Measurements from ENCODE around the gene E2F4. TPM values are rescaled to one million over a fixed set of nuclear protein-coding genes. Genes with fewer than 3 reads are reported as not detected.

E2F4 gene
- total and polyA plus RNA-seq, 5 donors: 33.9 to 42.5 (median 39.7) TPM

- no peak for ATAC-seq
- peaks cover 3% of the 10 kb centered on the region for H3K4me1 ChIP-seq (ENCODE audit: control insufficient read depth, insufficient read depth, low read length)
- 42% methylated on average over 5 of the region's 5 CpGs for WGBS
Measured at GRCh38 chr16:67186550-67186950, 5.4 kb upstream of the E2F4 start.

DNA sequence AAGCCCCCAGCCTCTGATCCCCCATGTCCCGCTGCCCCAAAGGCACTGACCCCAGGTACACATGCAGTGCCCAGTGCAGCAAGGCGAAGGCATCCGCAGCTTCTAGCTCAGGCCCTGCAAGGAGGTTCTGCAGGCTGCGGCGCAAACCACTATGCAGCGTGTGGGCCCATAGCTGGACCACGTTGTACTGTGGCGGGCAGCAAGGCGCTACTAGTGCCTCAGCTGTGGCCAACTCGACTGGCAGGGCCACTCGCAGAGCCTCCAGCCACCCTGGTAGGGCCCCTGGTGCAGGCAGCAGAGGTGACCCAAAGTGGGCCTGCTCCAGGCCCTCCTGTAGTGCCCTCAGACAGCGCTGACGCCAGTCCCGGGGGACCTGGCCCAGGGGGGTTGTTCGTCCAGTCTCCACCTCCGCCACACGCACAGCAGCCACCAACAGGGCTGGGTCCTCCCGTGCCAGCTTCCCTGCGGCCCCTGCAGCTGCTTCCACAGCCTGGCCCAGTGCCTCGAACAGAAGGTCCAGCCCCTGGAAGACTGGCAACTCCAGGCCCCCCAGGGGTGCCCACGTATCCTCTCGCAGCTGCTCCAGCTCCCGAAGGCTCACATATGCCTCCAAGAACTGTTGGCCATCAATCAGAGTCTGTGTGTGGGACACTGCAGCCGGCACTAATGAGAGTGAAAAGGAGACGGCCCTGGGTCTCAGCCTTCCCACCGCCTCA is 4.6 kb upstream of the E2F4 start:
- H3K4me3 ChIP-seq (ENCODE audit: low read length): no peak overlapping the region
- intact Hi-C loops (cut with DNase I): no loop called here
- no peak for ATAC-seq
- H3K9me3 ChIP-seq (ENCODE audit: control insufficient read depth, low read length): no peaks in the 10 kb centered on the region
- WGBS: 81% methylated on average over 26 of the region's 26 CpGs
- no peak overlapping the region for H3K27ac ChIP-seq (ENCODE audit: low read length)
- no peaks in the 10 kb centered on the region for H3K27me3 ChIP-seq (ENCODE audit: control insufficient read depth, insufficient read depth)
- DNase-seq: peak in 1 of 3 donors; percentile 66
- H3K4me1 ChIP-seq (ENCODE audit: control insufficient read depth, insufficient read depth, low read length): peaks cover 3% of the 10 kb centered on the region

More at GRCh38 chr16:67186550-67186950, 5.4 kb upstream of the E2F4 start:
- no peak overlapping the region for H3K4me3 ChIP-seq (ENCODE audit: low read length)
- H3K9me3 ChIP-seq (ENCODE audit: control insufficient read depth, low read length): no peaks in the 10 kb centered on the region
- intact Hi-C loops (cut with DNase I): no loop called here
- H3K27me3 ChIP-seq (ENCODE audit: control insufficient read depth, insufficient read depth): no peaks in the 10 kb centered on the region
- H3K27ac ChIP-seq (ENCODE audit: low read length): no peak overlapping the region
- DNase-seq: peak in 1 of 3 donors; percentile 33

- intact Hi-C loops (cut with DNase I): no loop called here
- Histone ChIP-seq H3K4me3 (ENCODE audit: low read length) (no peak overlapping the region), H3K27me3 (ENCODE audit: control insufficient read depth, insufficient read depth) (no peaks in the 10 kb centered on the region), H3K27ac (ENCODE audit: low read length) (no peak overlapping the region), H3K9me3 (ENCODE audit: control insufficient read depth, low read length) (no peaks in the 10 kb centered on the region), H3K4me1 (ENCODE audit: control insufficient read depth, insufficient read depth, low read length) (peaks cover 7% of the 10 kb centered on the region)
- ATAC-seq (no peak), DNase-seq (no peak)
- WGBS: 66% methylated on average over 4 of the region's 4 CpGs
Measured at GRCh38 chr16:67188323-67188722, 3.6 kb upstream of the E2F4 start.

DNA sequence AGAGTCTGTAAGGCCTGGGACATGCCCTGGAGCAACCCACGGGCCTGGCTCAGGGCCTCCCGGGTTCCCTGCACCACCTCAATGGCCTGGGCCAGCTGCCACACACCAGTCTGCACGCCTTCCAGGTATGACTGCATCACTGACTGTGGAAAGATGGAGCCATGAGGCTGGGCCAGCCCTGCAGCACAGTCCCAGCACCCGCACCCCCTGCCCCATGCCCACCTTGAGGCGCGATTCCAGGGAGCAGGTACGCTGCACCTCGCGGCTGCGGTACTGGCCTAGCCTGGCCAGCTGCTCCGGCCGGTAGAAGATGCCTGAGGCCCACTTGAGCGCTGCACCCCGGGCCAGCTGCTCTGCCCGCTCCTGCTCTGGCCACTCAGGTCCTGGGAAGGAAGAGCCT is 3.2 kb upstream of the E2F4 start:
- peaks cover 7% of the 10 kb centered on the region for H3K4me1 ChIP-seq (ENCODE audit: control insufficient read depth, insufficient read depth, low read length)
- peak in 1 of 3 donors; percentile 53 for DNase-seq
- intact Hi-C loops (cut with DNase I): no loop called here
- H3K4me3 ChIP-seq (ENCODE audit: low read length): no peak overlapping the region
- no peaks in the 10 kb centered on the region for H3K9me3 ChIP-seq (ENCODE audit: control insufficient read depth, low read length)
- 92% methylated on average over 15 of the region's 15 CpGs for WGBS
- ATAC-seq: no peak
- no peaks in the 10 kb centered on the region for H3K27me3 ChIP-seq (ENCODE audit: control insufficient read depth, insufficient read depth)
- no peak overlapping the region for H3K27ac ChIP-seq (ENCODE audit: low read length)

DNA sequence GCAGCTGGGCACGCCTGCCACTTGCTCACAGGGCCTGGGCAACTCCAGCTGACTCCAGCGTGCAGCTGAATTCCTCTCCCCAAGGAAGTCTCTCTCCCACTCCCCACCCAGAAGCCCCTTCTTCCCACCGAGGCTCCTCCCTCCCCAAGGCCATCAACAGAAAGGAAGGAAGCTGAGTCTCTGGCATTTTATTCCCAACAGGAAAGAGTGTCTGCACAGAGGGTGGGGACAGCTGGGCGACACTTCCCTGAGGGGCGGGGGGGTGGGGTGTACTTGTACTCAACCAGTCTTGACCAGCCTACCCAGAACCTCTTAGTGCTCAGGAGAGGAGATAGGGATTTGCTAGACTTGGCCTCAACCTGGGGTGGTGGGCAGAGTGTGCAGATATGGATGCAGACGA is 1.9 kb upstream of the E2F4 start, which contains the start of gene EXOC3L1:
TSS of gene EXOC3L1 (minus strand) at position 96 of the 400 bp plus-strand sequence. CDS start 460 bp downstream, outside the sequence.
- ATAC-seq (no peak), DNase-seq (peak in 1 of 3 donors; percentile 30)
- WGBS: 29% methylated on average over 6 of the region's 6 CpGs
- H3K4me3 ChIP-seq (ENCODE audit: low read length): peak within 1 kb of the TSS; percentile 21
- H3K27me3 ChIP-seq (ENCODE audit: control insufficient read depth, insufficient read depth): no peaks in the 10 kb centered on the region
- peaks cover 5% of the 10 kb centered on the region for H3K4me1 ChIP-seq (ENCODE audit: control insufficient read depth, insufficient read depth, low read length)
- intact Hi-C loops (cut with DNase I): loop anchor here in 1 of 4 donors (5.0 kb wide), 1 partner anchor 37 kb away; the partner anchor contains the start of gene TMEM208
- no peaks in the 10 kb centered on the region for H3K9me3 ChIP-seq (ENCODE audit: control insufficient read depth, low read length)
- H3K27ac ChIP-seq (ENCODE audit: low read length): peak within 1 kb of the TSS; percentile 5

- intact Hi-C loops (cut with DNase I): loop anchor here in 1 of 4 donors (5.0 kb wide), 1 partner anchor 37 kb away; the partner anchor contains the start of gene TMEM208
- Histone ChIP-seq H3K4me1 (ENCODE audit: control insufficient read depth, insufficient read depth, low read length) (peaks cover 5% of the 10 kb centered on the region), H3K4me3 (ENCODE audit: low read length) (peak overlapping the region; percentile 21), H3K27ac (ENCODE audit: low read length) (peak overlapping the region; percentile 5), H3K27me3 (ENCODE audit: control insufficient read depth, insufficient read depth) (no peaks in the 10 kb centered on the region), H3K9me3 (ENCODE audit: control insufficient read depth, low read length) (no peaks in the 10 kb centered on the region)
- no peak for DNase-seq
- 66% methylated on average over 13 of the region's 13 CpGs for WGBS
- no peak for ATAC-seq
Measured at GRCh38 chr16:67190448-67191399, 1.2 kb upstream of the E2F4 start.

- Histone ChIP-seq H3K9me3 (ENCODE audit: control insufficient read depth, low read length) (no peaks in the 10 kb centered on the region), H3K4me1 (ENCODE audit: control insufficient read depth, insufficient read depth, low read length) (peaks cover 5% of the 10 kb centered on the region), H3K27me3 (ENCODE audit: control insufficient read depth, insufficient read depth) (no peaks in the 10 kb centered on the region), H3K27ac (ENCODE audit: low read length) (no peak overlapping the region), H3K4me3 (ENCODE audit: low read length) (peak overlapping the region; percentile 5)
- ATAC-seq: peak in 1 of 2 donors; percentile 2
- intact Hi-C loops (cut with DNase I): loop anchor here in 1 of 4 donors (5.0 kb wide), 1 partner anchor 36 kb away; the partner anchor contains the start of gene TMEM208
- 26% methylated on average over 9 of the region's 9 CpGs for WGBS
- no peak for DNase-seq
Measured at GRCh38 chr16:67191411-67191994, 452 bp upstream of the E2F4 start.

GRCh38 chr16:67192781-67193361 is 916 bp downstream of the E2F4 start:
- Histone ChIP-seq H3K9me3 (ENCODE audit: control insufficient read depth, low read length) (no peaks in the 10 kb centered on the region), H3K27ac (ENCODE audit: low read length) (no peak overlapping the region), H3K27me3 (ENCODE audit: control insufficient read depth, insufficient read depth) (no peaks in the 10 kb centered on the region), H3K4me3 (ENCODE audit: low read length) (peak overlapping the region; percentile 94), H3K4me1 (ENCODE audit: control insufficient read depth, insufficient read depth, low read length) (peaks cover 5% of the 10 kb centered on the region)
- WGBS: 25% methylated on average over 17 of the region's 17 CpGs
- intact Hi-C loops (cut with DNase I): loop anchor here in 1 of 4 donors (5.0 kb wide), 1 partner anchor 34 kb away; the partner anchor contains the start of gene TMEM208
- DNase-seq (peak in 1 of 3 donors; percentile 50), ATAC-seq (peak in 1 of 2 donors; percentile 14)

DNA sequence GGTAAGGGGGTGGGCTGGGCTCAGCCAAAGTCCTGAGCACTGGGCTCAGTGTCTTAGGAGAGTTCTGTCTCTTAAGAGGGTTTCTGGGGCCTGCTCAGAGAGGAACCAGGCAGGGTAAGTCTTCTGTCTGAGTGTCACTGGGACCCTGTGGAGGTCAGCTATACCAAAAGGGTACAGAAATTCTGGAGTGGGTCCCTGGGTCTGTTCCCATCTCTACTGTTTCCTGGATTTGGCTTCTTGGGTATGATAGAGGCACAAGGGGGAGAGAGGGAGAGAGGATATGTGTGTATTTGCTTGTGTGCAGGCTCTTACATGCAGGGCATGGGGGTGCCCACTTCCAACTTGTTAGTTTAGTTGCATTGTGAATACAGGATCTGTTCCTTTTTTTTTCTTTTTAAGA is 1.6 kb downstream of the E2F4 start:
- H3K4me1 ChIP-seq (ENCODE audit: control insufficient read depth, insufficient read depth, low read length): peaks cover 5% of the 10 kb centered on the region
- no peak overlapping the region for H3K27ac ChIP-seq (ENCODE audit: low read length)
- DNase-seq: no peak
- no peaks in the 10 kb centered on the region for H3K9me3 ChIP-seq (ENCODE audit: control insufficient read depth, low read length)
- intact Hi-C loops (cut with DNase I): loop anchor here in 1 of 4 donors (5.0 kb wide), 1 partner anchor 34 kb away; the partner anchor contains the start of gene TMEM208
- no peak overlapping the region for H3K4me3 ChIP-seq (ENCODE audit: low read length)
- no peaks in the 10 kb centered on the region for H3K27me3 ChIP-seq (ENCODE audit: control insufficient read depth, insufficient read depth)
- ATAC-seq: no peak

DNA sequence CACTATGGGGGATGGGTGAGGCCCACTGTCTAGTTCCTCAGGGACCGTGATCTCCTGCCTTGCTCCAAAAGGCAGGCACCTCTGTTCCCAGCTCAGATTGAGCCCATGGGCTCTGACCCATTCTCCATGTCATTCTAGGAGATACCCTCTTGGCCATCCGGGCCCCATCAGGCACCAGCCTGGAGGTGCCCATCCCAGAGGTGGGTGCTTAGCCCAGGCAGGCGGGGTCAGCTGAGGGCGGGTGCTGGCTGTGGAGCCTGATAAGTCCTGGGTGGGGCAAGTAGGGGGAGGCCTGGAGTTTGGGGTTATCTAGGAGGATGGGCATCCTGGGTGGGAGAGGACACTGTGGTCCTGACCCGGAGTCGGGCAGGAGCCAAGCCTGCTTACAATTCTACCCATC is 2.3 kb downstream of the E2F4 start:
- no peak for ATAC-seq
- 89% methylated on average over 6 of the region's 6 CpGs for WGBS
- no peaks in the 10 kb centered on the region for H3K9me3 ChIP-seq (ENCODE audit: control insufficient read depth, low read length)
- H3K4me1 ChIP-seq (ENCODE audit: control insufficient read depth, insufficient read depth, low read length): peaks cover 5% of the 10 kb centered on the region
- peak in 1 of 3 donors; percentile 49 for DNase-seq
- H3K4me3 ChIP-seq (ENCODE audit: low read length): no peak overlapping the region
- H3K27me3 ChIP-seq (ENCODE audit: control insufficient read depth, insufficient read depth): no peaks in the 10 kb centered on the region
- H3K27ac ChIP-seq (ENCODE audit: low read length): no peak overlapping the region
- intact Hi-C loops (cut with DNase I): loop anchor here in 1 of 4 donors (5.0 kb wide), 1 partner anchor 33 kb away; the partner anchor contains the start of gene TMEM208
